ENCODE results near the gene SCAF4.
A peak's percentile ranks its signal among the peaks of the same experiment; 100 is the strongest.

DNA sequence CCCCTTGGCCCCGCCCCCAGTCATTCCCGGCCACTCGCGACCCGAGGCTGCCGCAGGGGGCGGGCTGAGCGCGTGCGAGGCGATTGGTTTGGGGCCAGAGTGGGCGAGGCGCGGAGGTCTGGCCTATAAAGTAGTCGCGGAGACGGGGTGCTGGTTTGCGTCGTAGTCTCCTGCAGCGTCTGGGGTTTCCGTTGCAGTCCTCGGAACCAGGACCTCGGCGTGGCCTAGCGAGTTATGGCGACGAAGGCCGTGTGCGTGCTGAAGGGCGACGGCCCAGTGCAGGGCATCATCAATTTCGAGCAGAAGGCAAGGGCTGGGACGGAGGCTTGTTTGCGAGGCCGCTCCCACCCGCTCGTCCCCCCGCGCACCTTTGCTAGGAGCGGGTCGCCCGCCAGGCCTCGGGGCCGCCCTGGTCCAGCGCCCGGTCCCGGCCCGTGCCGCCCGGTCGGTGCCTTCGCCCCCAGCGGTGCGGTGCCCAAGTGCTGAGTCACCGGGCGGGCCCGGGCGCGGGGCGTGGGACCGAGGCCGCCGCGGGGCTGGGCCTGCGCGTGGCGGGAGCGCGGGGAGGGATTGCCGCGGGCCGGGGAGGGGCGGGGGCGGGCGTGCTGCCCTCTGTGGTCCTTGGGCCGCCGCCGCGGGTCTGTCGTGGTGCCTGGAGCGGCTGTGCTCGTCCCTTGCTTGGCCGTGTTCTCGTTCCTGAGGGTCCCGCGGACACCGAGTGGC lies 72.2 kb downstream of the SCAF4 start, which contains the start of gene SOD1:
- TF ChIP-seq, protein P1, sequence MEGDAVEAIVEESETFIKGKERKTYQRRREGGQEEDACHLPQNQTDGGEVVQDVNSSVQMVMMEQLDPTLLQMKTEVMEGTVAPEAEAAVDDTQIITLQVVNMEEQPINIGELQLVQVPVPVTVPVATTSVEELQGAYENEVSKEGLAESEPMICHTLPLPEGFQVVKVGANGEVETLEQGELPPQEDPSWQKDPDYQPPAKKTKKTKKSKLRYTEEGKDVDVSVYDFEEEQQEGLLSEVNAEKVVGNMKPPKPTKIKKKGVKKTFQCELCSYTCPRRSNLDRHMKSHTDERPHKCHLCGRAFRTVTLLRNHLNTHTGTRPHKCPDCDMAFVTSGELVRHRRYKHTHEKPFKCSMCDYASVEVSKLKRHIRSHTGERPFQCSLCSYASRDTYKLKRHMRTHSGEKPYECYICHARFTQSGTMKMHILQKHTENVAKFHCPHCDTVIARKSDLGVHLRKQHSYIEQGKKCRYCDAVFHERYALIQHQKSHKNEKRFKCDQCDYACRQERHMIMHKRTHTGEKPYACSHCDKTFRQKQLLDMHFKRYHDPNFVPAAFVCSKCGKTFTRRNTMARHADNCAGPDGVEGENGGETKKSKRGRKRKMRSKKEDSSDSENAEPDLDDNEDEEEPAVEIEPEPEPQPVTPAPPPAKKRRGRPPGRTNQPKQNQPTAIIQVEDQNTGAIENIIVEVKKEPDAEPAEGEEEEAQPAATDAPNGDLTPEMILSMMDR (IDR thresholded peaks at IDR 0.05 in 4 of 5, conservative IDR thresholded peaks at IDR 0.05 in 1 of 5), result peak in 4 of 5 experiments; percentile 13 to 33 (median 23)
- TF ChIP-seq POLR2A (IDR thresholded peaks at IDR 0.05), result peak; percentile 87 to 93

Measured in gastrocnemius medialis (tissue), 4 donors.